Ectodermal cell (in vitro differentiated cells): ENCODE data around the gene RFX1.

Experiments used
- H3K27ac ChIP-seq: 2 replicates; pipeline ENCODE4 v1.7.0; 2013; ENCODE audit warnings: mild to moderate bottlenecking, low read depth, low read length; ENCODE audit not compliant: insufficient read depth, poor library complexity, severe bottlenecking
- H3K27me3 ChIP-seq: 2 replicates; pipeline ENCODE4 v1.7.0; 2013; ENCODE audit warnings: mild to moderate bottlenecking, low read length; ENCODE audit not compliant: insufficient read depth, control insufficient read depth, poor library complexity, severe bottlenecking
- H3K36me3 ChIP-seq: one replicate; pipeline ENCODE4 v1.7.0; 2013; ENCODE audit warnings: low read length; ENCODE audit not compliant: control insufficient read depth, insufficient read depth
- H3K4me1 ChIP-seq: one replicate; pipeline ENCODE4 v1.7.0; 2013; ENCODE audit warnings: low read length; ENCODE audit not compliant: control insufficient read depth, insufficient read depth
- H3K4me3 ChIP-seq: 2 replicates; pipeline ENCODE4 v1.7.0; 2013; ENCODE audit warnings: low read depth, low read length, control low read depth; ENCODE audit not compliant: insufficient read depth
- H3K9me3 ChIP-seq: 2 replicates; pipeline ENCODE4 v1.7.0; 2013; ENCODE audit warnings: mild to moderate bottlenecking, low read length, moderate library complexity; ENCODE audit not compliant: control insufficient read depth
- WGBS, 2 experiments: methylation state at CpG; one replicate each; pipeline ENCODE4 v1.1.7; 2013; ENCODE audit warnings: missing lambda C conversion rate in 2 of 2; 5-methylcytosine and 5-hydroxymethylcytosine counted together

The RFX1 gene

DNA sequence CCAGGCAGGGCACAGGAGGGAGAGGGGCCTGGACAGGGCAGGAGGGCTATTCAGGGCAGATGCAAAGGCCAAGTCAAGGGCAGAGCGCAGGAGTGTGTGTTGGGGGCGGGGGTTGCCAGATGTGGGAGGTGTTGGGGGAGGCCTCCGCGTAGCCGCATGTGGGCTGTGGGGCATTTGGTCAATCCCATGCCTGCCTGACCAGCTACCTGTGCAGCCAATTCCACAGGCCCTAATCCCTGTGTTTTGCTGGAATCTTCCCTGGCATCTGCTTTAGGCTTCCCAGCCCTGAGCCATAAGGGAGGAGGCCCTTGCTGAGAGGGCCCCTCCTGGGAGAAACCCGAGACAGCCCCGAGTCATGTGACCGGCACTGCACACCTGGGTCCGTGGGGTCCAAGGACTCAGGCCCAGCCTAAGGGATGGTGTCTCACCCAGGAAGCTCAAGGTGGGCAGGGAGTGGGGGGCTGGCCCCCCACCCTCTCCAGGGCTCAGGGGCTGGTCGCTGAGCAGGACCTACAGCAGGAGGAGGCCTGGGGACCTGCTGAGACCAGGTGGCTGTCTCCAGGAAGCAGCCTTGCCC, 20.3 kb downstream of the RFX1 start:
- Histone ChIP-seq H3K27me3 (no peaks in the 10 kb centered on the region), H3K4me1 (peaks cover 27% of the 10 kb centered on the region), H3K27ac (no peak overlapping the region), H3K36me3 (peaks cover under 1% of the 10 kb centered on the region), H3K9me3 (no peaks in the 10 kb centered on the region), H3K4me3 (no peak overlapping the region)
- WGBS, 2 experiments, result 72 to 75% methylated on average over 10 of the region's 10 CpGs

DNA sequence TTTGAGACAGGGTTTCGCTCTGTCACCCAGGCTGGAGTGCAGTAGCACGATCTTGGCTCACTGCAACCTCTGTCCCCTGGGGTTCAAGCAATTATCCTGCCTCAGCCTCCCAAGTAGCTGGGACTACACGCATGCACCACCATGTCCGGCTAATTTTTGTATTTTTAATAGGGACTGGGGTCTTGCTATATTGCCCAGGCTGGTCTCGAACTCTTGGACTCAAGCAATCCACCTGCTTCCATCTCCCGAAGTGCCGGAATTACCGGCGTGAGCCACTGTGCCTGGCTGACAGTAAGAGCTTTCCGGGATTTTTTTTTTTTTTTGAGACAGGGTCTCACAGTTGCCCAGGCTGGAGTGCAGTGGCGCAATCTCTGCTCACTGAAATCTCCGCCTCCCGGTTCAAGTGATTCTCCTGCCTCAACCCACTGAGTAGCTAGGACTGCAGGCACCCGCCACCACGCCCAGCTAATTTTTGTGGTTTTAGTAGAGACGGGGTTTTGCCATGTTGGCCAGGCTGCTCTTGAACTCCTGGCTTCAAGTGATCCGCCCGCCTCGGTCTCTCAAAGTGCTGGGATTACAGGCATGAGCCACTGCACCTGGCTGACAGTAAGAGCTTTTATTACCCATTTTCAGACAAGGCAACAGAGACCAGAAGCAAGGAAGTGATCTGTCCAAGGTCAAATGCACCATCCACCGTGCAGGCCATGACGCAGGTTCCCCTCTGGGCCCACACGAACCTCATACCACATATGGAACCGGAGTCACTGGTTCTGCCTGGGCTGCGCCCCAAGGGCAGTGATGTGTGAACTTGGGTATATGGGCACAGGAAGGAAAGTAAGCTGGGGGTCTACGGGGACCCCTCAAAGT, 21.0 kb downstream of the RFX1 start:
- Histone ChIP-seq H3K27me3 (no peaks in the 10 kb centered on the region), H3K27ac (no peak overlapping the region), H3K4me3 (no peak overlapping the region), H3K4me1 (peaks cover 27% of the 10 kb centered on the region), H3K36me3 (no peaks in the 10 kb centered on the region), H3K9me3 (no peaks in the 10 kb centered on the region)
- 93% methylated on average over 25 of the region's 25 CpGs for WGBS, 2 experiments

DNA sequence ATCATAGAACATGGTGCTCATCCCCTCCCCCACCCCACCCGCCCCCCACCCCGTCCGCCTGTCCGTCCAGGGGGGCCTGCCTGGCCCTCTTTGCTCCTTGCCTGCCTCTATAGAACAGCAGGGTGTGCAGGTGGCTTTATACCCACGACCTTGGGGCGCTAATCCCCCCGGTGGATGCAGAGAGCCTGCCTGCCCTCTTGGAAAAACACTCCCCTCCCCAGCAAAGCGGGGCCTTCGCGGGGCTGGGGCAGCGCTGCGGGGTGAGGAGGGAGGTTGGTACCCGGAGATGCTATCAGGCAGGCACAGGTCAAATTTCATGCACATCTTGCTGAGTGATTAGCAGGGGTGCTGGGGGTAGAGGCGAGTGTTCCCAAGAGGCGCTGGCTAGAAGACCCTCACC, 21.9 kb downstream of the RFX1 start:
- 66 to 72% methylated on average over 12 to 13 of the region's 15 CpGs for WGBS, 2 experiments
- H3K9me3 ChIP-seq, result no peaks in the 10 kb centered on the region
- H3K27ac ChIP-seq, result no peak overlapping the region
- peaks cover 33% of the 10 kb centered on the region for H3K4me1 ChIP-seq
- no peaks in the 10 kb centered on the region for H3K36me3 ChIP-seq
- H3K27me3 ChIP-seq, result no peaks in the 10 kb centered on the region
- H3K4me3 ChIP-seq, result no peak overlapping the region

DNA sequence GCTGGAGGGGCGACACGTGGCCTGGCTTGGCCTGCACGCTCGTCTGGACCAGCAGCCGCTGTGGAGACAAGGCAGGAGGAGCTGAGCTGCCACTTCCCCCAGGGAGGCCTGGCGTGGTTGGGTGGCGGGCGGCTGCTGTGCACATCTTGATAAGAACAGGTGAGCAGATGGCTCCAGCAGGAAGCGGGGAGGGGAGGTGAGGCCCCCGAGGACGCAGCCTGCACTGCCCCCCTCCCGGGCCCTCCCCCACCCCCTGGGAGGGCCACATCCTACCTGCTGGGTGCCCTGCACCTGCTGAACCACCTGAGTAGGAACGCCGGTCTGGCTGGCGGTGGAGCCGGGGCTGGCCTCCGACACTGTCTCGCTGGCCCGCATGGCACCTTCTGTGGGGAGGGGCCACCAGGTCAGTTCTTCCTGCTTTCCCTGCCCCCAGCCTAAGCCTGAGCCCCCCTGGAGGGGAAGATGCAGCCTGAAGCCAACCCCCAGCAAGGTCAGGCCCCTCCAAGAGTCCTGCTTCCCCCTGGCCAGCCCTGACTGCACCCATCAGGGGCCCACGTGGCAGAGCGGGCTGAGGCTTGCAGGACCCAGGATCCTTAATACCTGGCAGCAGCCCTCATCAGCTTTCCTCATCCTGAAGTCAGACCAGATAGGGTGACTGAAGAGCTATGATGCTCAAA, 22.8 kb downstream of the RFX1 start:
- H3K36me3 ChIP-seq, result no peaks in the 10 kb centered on the region
- H3K4me1 ChIP-seq, result peaks cover 33% of the 10 kb centered on the region
- H3K27ac ChIP-seq, result no peak overlapping the region
- no peaks in the 10 kb centered on the region for H3K9me3 ChIP-seq
- no peak overlapping the region for H3K4me3 ChIP-seq
- H3K27me3 ChIP-seq, result no peaks in the 10 kb centered on the region
- 92 to 93% methylated on average over 21 of the region's 21 CpGs for WGBS, 2 experiments

DNA sequence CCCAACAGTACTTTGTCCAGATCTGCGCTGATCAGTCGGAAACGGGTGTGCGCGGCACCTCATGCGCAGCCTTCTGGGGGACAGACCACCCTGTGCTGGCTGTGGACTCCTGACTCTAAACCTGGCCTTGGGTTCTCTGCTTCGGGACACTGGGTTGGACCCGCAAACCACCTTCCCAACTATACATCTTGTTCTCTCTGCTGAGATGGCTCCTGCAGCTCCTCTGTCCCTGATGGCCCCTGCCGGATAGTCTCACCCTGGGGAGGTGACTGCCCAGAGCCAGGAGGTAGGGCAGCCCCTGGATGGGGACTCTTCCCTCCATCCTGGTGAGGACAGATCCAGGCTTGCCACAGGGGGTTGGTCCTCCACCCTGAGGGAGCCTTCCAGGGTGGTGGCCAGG, 23.3 kb downstream of the RFX1 start:
- no peak overlapping the region for H3K4me3 ChIP-seq
- 96% methylated on average over 9 of the region's 9 CpGs for WGBS, 2 experiments
- no peak overlapping the region for H3K27ac ChIP-seq

DNA sequence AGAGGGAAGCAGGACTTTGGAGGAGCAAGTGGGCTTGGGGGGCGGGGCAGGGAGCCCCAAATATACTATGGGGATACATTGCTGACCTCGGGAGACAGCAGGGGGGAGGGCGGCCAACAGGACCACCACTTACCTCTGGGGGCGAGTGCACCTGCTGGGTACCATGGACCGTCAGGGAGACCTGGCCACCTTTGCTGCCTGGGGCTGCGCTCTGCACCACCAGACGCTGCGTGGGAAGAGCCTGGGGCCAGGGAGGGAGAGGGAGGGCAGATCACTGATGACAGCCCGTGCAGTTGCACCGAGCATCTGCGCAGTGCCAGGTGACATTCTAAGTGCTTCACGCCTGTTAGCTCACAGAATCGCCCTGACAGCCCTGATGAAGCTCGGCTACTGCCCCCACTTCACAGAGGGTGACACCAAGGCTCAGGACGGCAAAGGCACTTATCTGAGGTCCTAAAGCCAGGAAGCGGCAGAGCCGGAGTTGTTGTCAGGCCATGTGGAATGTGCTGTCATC, 24.1 kb downstream of the RFX1 start:
- no peaks in the 10 kb centered on the region for H3K36me3 ChIP-seq
- H3K4me1 ChIP-seq, result peaks cover 27% of the 10 kb centered on the region
- H3K4me3 ChIP-seq, result no peak overlapping the region
- H3K9me3 ChIP-seq, result no peaks in the 10 kb centered on the region
- no peaks in the 10 kb centered on the region for H3K27me3 ChIP-seq
- H3K27ac ChIP-seq, result no peak overlapping the region
- 94 to 95% methylated on average over 17 of the region's 17 CpGs for WGBS, 2 experiments

More for the DNA sequence above, 23.3 kb downstream of the RFX1 start:
- H3K36me3 ChIP-seq, result no peaks in the 10 kb centered on the region
- H3K27me3 ChIP-seq, result no peaks in the 10 kb centered on the region
- H3K9me3 ChIP-seq, result no peaks in the 10 kb centered on the region
- peaks cover 33% of the 10 kb centered on the region for H3K4me1 ChIP-seq

DNA sequence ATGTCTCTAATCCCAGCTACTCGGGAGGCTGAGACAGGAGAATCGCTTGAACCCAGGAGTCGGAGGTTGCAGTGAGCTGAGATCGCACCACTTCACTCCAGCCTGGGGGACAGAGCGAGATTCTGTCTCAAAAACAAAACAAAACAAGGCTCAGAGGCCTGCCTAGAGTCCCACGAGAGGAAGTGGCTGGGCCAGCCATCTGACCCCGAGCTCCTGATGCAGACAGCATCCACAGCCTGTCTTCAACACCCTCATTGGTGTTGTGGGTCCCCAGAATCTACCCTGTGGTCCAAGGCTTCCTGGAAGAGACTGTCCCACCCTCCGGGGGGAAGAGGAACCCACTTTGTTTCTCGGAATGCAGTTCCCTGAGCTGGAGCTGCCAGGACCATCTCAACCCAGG, 24.7 kb downstream of the RFX1 start:
- Histone ChIP-seq H3K9me3 (no peaks in the 10 kb centered on the region), H3K4me3 (no peak overlapping the region), H3K27ac (no peak overlapping the region), H3K27me3 (no peaks in the 10 kb centered on the region), H3K36me3 (no peaks in the 10 kb centered on the region), H3K4me1 (peaks cover 21% of the 10 kb centered on the region)
- 92 to 95% methylated on average over 9 of the region's 9 CpGs for WGBS, 2 experiments

DNA sequence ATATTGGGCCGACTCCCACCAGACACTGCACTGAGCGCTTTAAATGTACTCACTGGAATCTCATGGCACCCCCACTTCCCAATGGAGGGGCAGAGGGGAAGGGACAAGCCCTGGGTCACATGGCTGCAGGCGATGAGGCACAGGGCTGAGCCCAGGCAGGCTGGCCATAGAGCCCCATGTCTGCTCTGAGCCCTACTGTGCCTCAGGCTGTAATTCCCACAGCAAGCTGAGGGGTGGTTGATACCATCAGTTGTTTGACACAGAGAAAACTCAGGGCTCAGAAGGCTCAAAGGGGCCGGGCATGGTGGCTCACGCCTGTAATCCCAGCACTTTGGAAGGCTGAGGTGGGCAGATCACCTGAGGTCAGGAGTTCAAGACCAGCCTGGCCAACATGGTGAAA, 25.1 kb downstream of the RFX1 start:
- Histone ChIP-seq H3K9me3 (no peaks in the 10 kb centered on the region), H3K27me3 (no peaks in the 10 kb centered on the region), H3K4me1 (peaks cover 17% of the 10 kb centered on the region), H3K4me3 (no peak overlapping the region), H3K36me3 (no peaks in the 10 kb centered on the region), H3K27ac (no peak overlapping the region)
- WGBS, 2 experiments, result 92 to 96% methylated on average over 5 of the region's 5 CpGs

DNA sequence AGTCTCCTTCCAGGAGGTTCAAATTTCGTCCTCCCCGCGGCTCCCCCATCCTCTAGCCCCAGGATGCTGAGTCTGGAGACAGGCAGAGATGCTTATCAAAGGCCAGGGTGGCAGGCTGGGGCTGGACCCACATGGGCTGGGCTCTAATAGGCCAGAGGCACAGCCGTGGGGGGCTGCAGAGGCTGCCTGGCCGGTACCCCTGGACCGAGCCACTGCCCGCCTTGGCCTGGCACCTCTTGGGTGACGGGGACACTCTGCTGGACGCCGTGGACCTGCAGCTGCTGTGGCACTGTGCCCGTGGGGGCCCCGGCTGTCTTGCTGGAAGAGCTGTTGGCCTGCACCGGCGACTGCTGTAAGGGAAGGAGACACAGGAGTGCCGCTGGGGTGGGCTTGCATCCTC, 25.8 kb downstream of the RFX1 start:
- no peak overlapping the region for H3K4me3 ChIP-seq
- 95% methylated on average over 15 of the region's 15 CpGs for WGBS, 2 experiments
- H3K36me3 ChIP-seq, result no peaks in the 10 kb centered on the region
- H3K27ac ChIP-seq, result no peak overlapping the region
- H3K27me3 ChIP-seq, result no peaks in the 10 kb centered on the region
- peaks cover 14% of the 10 kb centered on the region for H3K4me1 ChIP-seq
- no peaks in the 10 kb centered on the region for H3K9me3 ChIP-seq

DNA sequence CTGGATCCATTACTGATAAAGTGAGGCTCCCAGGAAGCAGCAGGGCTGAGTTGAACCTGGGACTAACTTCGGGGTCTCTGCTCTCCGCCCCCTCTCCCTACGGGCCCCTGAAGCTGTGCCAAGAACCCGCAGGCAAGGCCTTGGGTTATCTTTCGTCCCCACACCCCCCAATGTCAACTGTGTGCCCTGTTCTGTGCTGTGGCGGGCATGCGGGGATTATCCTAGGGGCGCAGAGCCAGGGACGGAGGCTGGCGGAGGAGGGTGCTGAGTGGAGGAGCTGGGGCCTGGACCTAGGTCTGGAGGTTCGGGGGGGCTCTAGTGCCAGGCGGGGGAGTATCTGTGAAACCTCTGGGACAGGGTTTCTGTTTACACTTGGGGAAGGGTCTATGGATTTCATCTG, 26.4 kb downstream of the RFX1 start:
- H3K36me3 ChIP-seq, result no peaks in the 10 kb centered on the region
- no peaks in the 10 kb centered on the region for H3K9me3 ChIP-seq
- H3K4me3 ChIP-seq, result no peak overlapping the region
- H3K4me1 ChIP-seq, result peaks cover 14% of the 10 kb centered on the region
- no peaks in the 10 kb centered on the region for H3K27me3 ChIP-seq
- no peak overlapping the region for H3K27ac ChIP-seq
- WGBS, 2 experiments, result 91 to 92% methylated on average over 11 to 12 of the region's 12 CpGs
